Erythroblast (primary cell): ENCODE results near the gene OR52A1.

Experiments used
- GATA1 ChIP-seq: IDR thresholded peaks from 2 replicates; pipeline ENCODE4 v1.6.1; 2011; ENCODE audit warnings: low read depth, mild to moderate bottlenecking, control low read depth, low read length, moderate library complexity
- POLR2A ChIP-seq: IDR thresholded peaks from 2 replicates; pipeline ENCODE4 v1.6.1; 2011; ENCODE audit warnings: mild to moderate bottlenecking, low read length

GRCh38 chr11:5203366-5203765 lies 48.8 kb upstream of the OR52A1 start:
- TF ChIP-seq GATA1 = no peak
- no peak for TF ChIP-seq POLR2A
